SK-N-SH treated with all-trans-retinoic acid at 6 μM for 48 hours (cell line): ENCODE results near the gene PEAR1.

ENCODE experiments used
- ATAC-seq: fragments of 200-7000 bp; cut with Tn5 transposase; 3 replicates; pipeline ENCODE4 v1.9.1; 2020; ENCODE audit warnings: mild to moderate bottlenecking, moderate library complexity
- ARNTL ChIP-seq: fragments of 450-650 bp; formaldehyde crosslinking; IDR thresholded peaks from 2 replicates; pipeline ENCODE4 v1.5.0; 2020; ENCODE audit warnings: low read depth, mild to moderate bottlenecking, moderate library complexity, borderline replicate concordance
- BACH2 ChIP-seq: fragments of 250-450 bp; sonication (Bioruptor Pico); IDR thresholded peaks from 2 replicates; pipeline ENCODE4 v1.9.0; 2021; ENCODE audit warnings: mild to moderate bottlenecking, borderline replicate concordance
- CREB5 ChIP-seq: fragments of 250-450 bp; sonication (Bioruptor Pico); IDR thresholded peaks from 2 replicates; pipeline ENCODE4 v1.5.1; 2020; ENCODE audit warnings: low read depth, mild to moderate bottlenecking, moderate library complexity
- CSDC2 ChIP-seq: fragments of 250-450 bp; sonication (Bioruptor Pico); IDR thresholded peaks from 2 replicates; pipeline ENCODE4 v1.5.0; 2020; ENCODE audit warnings: mild to moderate bottlenecking, moderate library complexity
- ESRRG ChIP-seq: fragments of 250-450 bp; sonication (Bioruptor Pico); IDR thresholded peaks from 2 replicates; pipeline ENCODE4 v1.6.1; 2021; ENCODE audit warnings: mild to moderate bottlenecking
- GLIS3 ChIP-seq: fragments of 250-450 bp; sonication (Bioruptor Pico); IDR thresholded peaks from 2 replicates; pipeline ENCODE4 v1.5.0; 2020; ENCODE audit warnings: mild to moderate bottlenecking, moderate library complexity
- ISL1 ChIP-seq: fragments of 250-450 bp; sonication (Bioruptor Pico); IDR thresholded peaks from 2 replicates; pipeline ENCODE4 v2.1.2; 2022; ENCODE audit warnings: mild to moderate bottlenecking, moderate library complexity
- OSR1 ChIP-seq: fragments of 250-450 bp; sonication (Bioruptor Pico); IDR thresholded peaks from 2 replicates; pipeline ENCODE4 v1.8.0; 2022; ENCODE audit warnings: moderate library complexity, mild to moderate bottlenecking, inconsistent platforms
- PPARA ChIP-seq: fragments of 250-450 bp; sonication (Bioruptor Pico); IDR thresholded peaks from 2 replicates; pipeline ENCODE4 v1.5.0; 2020; ENCODE audit warnings: mild to moderate bottlenecking, borderline replicate concordance
- RARB ChIP-seq: fragments of 250-450 bp; sonication (Bioruptor Pico); IDR thresholded peaks from 2 replicates; pipeline ENCODE4 v1.8.0; 2021; ENCODE audit warnings: mild to moderate bottlenecking, moderate library complexity
- SNAI2 ChIP-seq: fragments of 250-450 bp; sonication (Bioruptor Pico); IDR thresholded peaks from 2 replicates; pipeline ENCODE4 v1.5.0; 2020; ENCODE audit warnings: mild to moderate bottlenecking, moderate library complexity
- TOX ChIP-seq: fragments of 250-450 bp; sonication (Bioruptor Pico); IDR thresholded peaks from 2 replicates; pipeline ENCODE4 v1.8.0; 2021; ENCODE audit warnings: mild to moderate bottlenecking, moderate library complexity, borderline replicate concordance
- ZC3H10 ChIP-seq: fragments of 250-450 bp; sonication (Bioruptor Pico); IDR thresholded peaks from 2 replicates; pipeline ENCODE4 v1.5.1; 2021; ENCODE audit warnings: mild to moderate bottlenecking, moderate library complexity
- ZFP3 ChIP-seq: fragments of 250-450 bp; sonication (Bioruptor Pico); IDR thresholded peaks from 2 replicates; pipeline ENCODE4 v1.5.0; 2020; ENCODE audit warnings: mild to moderate bottlenecking, moderate library complexity
- ZFP30 ChIP-seq: fragments of 450-650 bp; formaldehyde crosslinking; IDR thresholded peaks from 2 replicates; pipeline ENCODE4 v1.5.0; 2022; ENCODE audit warnings: mild to moderate bottlenecking, moderate library complexity
- ZNF70 ChIP-seq: fragments of 450-650 bp; formaldehyde crosslinking; IDR thresholded peaks from 2 replicates; pipeline ENCODE4 v1.5.0; 2020; ENCODE audit warnings: mild to moderate bottlenecking, moderate library complexity
- TF ChIP-seq, protein P1 (sequence below): fragments of 250-450 bp; sonication (Bioruptor Pico); IDR thresholded peaks from 2 replicates; pipeline ENCODE4 v1.5.1; 2021; ENCODE audit warnings: mild to moderate bottlenecking, moderate library complexity
- TF ChIP-seq, protein P2 (sequence below): fragments of 250-450 bp; sonication (Bioruptor Pico); IDR thresholded peaks from 2 replicates; pipeline ENCODE4 v1.8.0; 2020; ENCODE audit warnings: mild to moderate bottlenecking, moderate library complexity, borderline replicate concordance
- TF ChIP-seq, protein P3 (sequence below): fragments of 250-450 bp; sonication (Bioruptor Pico); IDR thresholded peaks from 2 replicates; pipeline ENCODE4 v1.8.0; 2021; ENCODE audit warnings: low read depth, mild to moderate bottlenecking, moderate library complexity, borderline replicate concordance

The PEAR1 gene

DNA sequence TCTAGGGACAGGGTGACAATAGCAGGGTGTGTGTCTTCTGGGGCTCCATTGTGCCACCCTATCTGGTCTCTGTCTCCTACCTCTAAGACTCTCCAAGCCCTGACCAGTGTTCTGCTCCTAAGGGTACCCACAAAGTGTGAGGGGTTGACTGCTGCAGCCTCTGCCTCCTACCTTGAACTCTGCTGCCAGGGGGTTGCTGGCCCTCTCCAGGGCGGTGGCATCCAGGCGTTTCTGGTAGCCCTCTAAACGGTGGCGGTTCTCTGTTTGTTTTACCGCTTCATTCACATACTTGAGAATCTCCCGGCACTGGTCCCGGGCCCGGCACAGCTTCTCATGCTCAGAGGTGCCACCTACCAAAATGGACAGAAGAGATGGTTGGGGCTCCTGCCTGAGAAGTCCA is 51.3 kb downstream of the PEAR1 start:
- ATAC-seq, result no peak
- TF ChIP-seq, protein P1, sequence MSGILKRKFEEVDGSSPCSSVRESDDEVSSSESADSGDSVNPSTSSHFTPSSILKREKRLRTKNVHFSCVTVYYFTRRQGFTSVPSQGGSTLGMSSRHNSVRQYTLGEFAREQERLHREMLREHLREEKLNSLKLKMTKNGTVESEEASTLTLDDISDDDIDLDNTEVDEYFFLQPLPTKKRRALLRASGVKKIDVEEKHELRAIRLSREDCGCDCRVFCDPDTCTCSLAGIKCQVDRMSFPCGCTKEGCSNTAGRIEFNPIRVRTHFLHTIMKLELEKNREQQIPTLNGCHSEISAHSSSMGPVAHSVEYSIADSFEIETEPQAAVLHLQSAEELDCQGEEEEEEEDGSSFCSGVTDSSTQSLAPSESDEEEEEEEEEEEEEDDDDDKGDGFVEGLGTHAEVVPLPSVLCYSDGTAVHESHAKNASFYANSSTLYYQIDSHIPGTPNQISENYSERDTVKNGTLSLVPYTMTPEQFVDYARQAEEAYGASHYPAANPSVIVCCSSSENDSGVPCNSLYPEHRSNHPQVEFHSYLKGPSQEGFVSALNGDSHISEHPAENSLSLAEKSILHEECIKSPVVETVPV, result no peak
- TF ChIP-seq, protein P2, sequence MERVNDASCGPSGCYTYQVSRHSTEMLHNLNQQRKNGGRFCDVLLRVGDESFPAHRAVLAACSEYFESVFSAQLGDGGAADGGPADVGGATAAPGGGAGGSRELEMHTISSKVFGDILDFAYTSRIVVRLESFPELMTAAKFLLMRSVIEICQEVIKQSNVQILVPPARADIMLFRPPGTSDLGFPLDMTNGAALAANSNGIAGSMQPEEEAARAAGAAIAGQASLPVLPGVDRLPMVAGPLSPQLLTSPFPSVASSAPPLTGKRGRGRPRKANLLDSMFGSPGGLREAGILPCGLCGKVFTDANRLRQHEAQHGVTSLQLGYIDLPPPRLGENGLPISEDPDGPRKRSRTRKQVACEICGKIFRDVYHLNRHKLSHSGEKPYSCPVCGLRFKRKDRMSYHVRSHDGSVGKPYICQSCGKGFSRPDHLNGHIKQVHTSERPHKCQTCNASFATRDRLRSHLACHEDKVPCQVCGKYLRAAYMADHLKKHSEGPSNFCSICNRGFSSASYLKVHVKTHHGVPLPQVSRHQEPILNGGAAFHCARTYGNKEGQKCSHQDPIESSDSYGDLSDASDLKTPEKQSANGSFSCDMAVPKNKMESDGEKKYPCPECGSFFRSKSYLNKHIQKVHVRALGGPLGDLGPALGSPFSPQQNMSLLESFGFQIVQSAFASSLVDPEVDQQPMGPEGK, result no peak
- TF ChIP-seq ZFP30 (CRISPR knock-in tag) (no peak), OSR1 (CRISPR knock-in tag) (no peak), GLIS3 (CRISPR knock-in tag) (no peak)

GRCh38 chr1:156945881-156946661 is 52.6 kb downstream of the PEAR1 start:
- TF ChIP-seq ISL1 (CRISPR knock-in tag) (no peak), ZFP3 (CRISPR knock-in tag) (no peak), ZC3H10 (no peak), ARNTL (CRISPR knock-in tag) (no peak), TOX (CRISPR knock-in tag) (no peak), ZNF70 (CRISPR knock-in tag) (no peak), CREB5 (CRISPR knock-in tag) (no peak), RARB (CRISPR knock-in tag) (no peak), BACH2 (CRISPR knock-in tag) (no peak), SNAI2 (CRISPR knock-in tag) (no peak)
- TF ChIP-seq, protein P3, sequence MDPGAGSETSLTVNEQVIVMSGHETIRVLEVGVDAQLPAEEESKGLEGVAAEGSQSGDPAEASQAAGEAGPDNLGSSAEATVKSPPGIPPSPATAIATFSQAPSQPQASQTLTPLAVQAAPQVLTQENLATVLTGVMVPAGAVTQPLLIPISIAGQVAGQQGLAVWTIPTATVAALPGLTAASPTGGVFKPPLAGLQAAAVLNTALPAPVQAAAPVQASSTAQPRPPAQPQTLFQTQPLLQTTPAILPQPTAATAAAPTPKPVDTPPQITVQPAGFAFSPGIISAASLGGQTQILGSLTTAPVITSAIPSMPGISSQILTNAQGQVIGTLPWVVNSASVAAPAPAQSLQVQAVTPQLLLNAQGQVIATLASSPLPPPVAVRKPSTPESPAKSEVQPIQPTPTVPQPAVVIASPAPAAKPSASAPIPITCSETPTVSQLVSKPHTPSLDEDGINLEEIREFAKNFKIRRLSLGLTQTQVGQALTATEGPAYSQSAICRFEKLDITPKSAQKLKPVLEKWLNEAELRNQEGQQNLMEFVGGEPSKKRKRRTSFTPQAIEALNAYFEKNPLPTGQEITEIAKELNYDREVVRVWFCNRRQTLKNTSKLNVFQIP (CRISPR knock-in tag), result no peak
- TF ChIP-seq, protein P2, result no peak
- TF ChIP-seq, protein P1, result no peak
- TF ChIP-seq, all 23 proteins: peak for 0
- no peak for ATAC-seq

DNA sequence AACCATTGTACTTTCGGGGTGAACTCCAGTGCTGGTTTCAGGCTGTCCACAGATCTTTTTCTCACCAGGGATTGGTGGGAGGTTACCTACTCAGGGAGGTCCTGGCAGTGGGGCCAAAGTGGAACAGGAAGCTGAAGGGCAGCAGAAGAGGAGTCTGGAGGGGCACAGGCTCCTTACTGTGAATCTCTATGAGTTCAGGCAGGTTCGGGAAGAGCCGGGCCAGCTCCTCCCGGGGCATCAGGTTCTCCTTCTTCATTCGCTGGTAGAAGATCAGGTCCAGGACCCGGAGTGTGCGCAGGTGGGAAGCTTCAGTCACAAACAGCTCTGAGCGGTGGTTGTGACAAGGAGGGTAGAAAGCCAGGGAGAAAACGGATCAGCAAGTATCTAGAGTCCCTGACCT is 53.6 kb downstream of the PEAR1 start:
- ATAC-seq, result no peak
- no peak for TF ChIP-seq GLIS3 (CRISPR knock-in tag)
- TF ChIP-seq, protein P2, result no peak
- no peak for TF ChIP-seq CSDC2 (CRISPR knock-in tag)
- TF ChIP-seq BACH2 (CRISPR knock-in tag), result no peak
- TF ChIP-seq OSR1 (CRISPR knock-in tag), result no peak
- no peak for TF ChIP-seq ESRRG (CRISPR knock-in tag)
- TF ChIP-seq PPARA (CRISPR knock-in tag), result no peak
